Measurements from ENCODE around the gene RFC2.

DNA sequence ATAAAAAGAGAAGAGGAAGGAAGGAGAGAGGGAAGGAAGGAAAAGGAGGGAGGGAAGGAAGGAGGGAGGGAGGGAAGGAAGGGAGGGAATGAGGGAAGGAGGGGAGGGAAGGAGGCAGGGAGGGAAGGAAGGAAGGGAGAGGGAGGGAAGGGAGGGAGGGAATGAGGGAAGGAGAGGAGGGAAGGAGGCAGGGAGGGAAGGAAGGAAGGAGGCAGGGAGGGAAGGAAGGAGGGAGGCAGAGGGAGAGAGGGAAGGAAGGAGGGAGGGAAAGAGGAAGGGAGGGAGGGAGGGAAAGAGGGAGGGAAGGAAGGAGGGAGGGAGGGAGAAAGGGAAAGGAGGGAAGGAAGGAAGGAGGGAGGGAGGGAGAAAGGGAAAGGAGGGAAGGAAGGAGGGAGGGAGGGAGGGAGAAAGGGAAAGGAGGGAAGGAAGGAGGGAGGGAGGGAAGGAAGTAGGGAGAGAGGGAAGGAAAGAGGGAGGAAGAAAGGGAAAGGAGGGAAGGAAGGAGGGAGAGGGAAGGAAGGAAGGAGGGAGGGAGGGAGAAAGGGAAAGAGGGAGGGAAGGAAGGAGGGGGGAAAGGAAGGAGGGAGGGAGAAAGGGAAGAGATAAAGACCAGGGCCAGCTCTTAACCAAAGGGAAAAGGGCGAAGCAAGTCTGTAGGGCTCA, 50.1 kb downstream of the RFC2 start:
- TF ChIP-seq PHF8 (conservative IDR thresholded peaks at IDR 0.05; ENCODE audit: low read depth, low read length) (no peak), POLR2A (IDR thresholded peaks at IDR 0.05; ENCODE audit: control extremely low read depth in 1 of 2, low read depth in 2 of 2, low read length in 2 of 2) (no peak), TEAD4 (IDR thresholded peaks at IDR 0.05; ENCODE audit: low read depth, low read length) (no peak), MAFK (IDR thresholded peaks at IDR 0.05; ENCODE audit: low read depth, low read length) (no peak), HDAC2 (IDR thresholded peaks at IDR 0.05; ENCODE audit: borderline replicate concordance in 1 of 2, low read depth in 2 of 2, low read length in 2 of 2) (no peak), POLR2AphosphoS5 (IDR thresholded peaks at IDR 0.05; ENCODE audit: low read depth, low read length) (no peak), RBBP5 (IDR thresholded peaks at IDR 0.05; ENCODE audit: borderline replicate concordance, low read depth, low read length) (no peak), EZH2 (IDR thresholded peaks at IDR 0.05; ENCODE audit: low read depth, low read length, severe bottlenecking) (no peak)
- TF ChIP-seq, protein P1, sequence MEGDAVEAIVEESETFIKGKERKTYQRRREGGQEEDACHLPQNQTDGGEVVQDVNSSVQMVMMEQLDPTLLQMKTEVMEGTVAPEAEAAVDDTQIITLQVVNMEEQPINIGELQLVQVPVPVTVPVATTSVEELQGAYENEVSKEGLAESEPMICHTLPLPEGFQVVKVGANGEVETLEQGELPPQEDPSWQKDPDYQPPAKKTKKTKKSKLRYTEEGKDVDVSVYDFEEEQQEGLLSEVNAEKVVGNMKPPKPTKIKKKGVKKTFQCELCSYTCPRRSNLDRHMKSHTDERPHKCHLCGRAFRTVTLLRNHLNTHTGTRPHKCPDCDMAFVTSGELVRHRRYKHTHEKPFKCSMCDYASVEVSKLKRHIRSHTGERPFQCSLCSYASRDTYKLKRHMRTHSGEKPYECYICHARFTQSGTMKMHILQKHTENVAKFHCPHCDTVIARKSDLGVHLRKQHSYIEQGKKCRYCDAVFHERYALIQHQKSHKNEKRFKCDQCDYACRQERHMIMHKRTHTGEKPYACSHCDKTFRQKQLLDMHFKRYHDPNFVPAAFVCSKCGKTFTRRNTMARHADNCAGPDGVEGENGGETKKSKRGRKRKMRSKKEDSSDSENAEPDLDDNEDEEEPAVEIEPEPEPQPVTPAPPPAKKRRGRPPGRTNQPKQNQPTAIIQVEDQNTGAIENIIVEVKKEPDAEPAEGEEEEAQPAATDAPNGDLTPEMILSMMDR (IDR thresholded peaks at IDR 0.05; ENCODE audit: control extremely low read depth in 1 of 3, insufficient read depth in 1 of 3, low read depth in 1 of 3, low read length in 3 of 3), result no peak

Measured in H1 (cell line).